ENCODE measurements around the gene SSBP2. TPM values are rescaled to one million over a fixed set of nuclear protein-coding genes. Genes with fewer than 3 reads are reported as not detected.

Gene SSBP2
- total RNA-seq, 2 donors from 2014 or later, result 11.1 to 28.0 TPM

DNA sequence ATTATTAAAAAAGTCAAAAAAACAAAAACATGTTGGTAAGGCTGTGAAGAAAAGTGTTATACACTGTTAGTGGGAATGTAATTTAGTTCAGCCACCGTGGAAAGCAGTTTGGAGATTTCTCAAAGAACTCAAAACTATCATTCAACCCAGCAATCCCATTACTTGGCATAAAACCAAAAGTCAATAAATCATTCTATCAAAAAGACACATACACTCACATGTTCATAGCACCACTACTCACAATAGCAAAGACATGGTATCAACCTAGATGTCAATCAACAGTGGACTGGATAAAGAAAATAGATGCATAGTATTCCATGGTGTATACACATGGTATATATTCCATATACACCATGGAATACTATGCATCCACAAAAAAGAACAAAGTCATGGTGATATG lies 208.7 kb downstream of the SSBP2 start:
- Histone ChIP-seq H3K9ac (ENCODE audit: low read depth in 2 of 2, low read length in 2 of 2) (no peak overlapping the region), H3K27me3 (no peaks in the 10 kb centered on the region), H3K9me3 (no peaks in the 10 kb centered on the region), H3K4me3 (no peak overlapping the region), H3K4me1 (no peaks in the 10 kb centered on the region), H3K27ac (no peak overlapping the region), H3K36me3 (no peaks in the 10 kb centered on the region)
- no peak for DNase-seq
- TF ChIP-seq, protein P1, sequence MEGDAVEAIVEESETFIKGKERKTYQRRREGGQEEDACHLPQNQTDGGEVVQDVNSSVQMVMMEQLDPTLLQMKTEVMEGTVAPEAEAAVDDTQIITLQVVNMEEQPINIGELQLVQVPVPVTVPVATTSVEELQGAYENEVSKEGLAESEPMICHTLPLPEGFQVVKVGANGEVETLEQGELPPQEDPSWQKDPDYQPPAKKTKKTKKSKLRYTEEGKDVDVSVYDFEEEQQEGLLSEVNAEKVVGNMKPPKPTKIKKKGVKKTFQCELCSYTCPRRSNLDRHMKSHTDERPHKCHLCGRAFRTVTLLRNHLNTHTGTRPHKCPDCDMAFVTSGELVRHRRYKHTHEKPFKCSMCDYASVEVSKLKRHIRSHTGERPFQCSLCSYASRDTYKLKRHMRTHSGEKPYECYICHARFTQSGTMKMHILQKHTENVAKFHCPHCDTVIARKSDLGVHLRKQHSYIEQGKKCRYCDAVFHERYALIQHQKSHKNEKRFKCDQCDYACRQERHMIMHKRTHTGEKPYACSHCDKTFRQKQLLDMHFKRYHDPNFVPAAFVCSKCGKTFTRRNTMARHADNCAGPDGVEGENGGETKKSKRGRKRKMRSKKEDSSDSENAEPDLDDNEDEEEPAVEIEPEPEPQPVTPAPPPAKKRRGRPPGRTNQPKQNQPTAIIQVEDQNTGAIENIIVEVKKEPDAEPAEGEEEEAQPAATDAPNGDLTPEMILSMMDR (IDR thresholded peaks at IDR 0.05), result no peak
- intact Hi-C loops (cut with DNase I), result no loop called here

- Histone ChIP-seq H3K27ac (no peak overlapping the region), H3K9me3 (no peaks in the 10 kb centered on the region), H3K4me1 (no peaks in the 10 kb centered on the region), H3K36me3 (no peaks in the 10 kb centered on the region), H3K9ac (ENCODE audit: low read depth in 2 of 2, low read length in 2 of 2) (no peak overlapping the region), H3K4me3 (no peak overlapping the region), H3K27me3 (no peaks in the 10 kb centered on the region)
- intact Hi-C loops (cut with DNase I), result no loop called here
- DNase-seq, result no peak
- TF ChIP-seq, protein P1 (IDR thresholded peaks at IDR 0.05), result no peak
Observed at GRCh38 chr5:81537905-81538547, 212.9 kb downstream of the SSBP2 start.

DNA sequence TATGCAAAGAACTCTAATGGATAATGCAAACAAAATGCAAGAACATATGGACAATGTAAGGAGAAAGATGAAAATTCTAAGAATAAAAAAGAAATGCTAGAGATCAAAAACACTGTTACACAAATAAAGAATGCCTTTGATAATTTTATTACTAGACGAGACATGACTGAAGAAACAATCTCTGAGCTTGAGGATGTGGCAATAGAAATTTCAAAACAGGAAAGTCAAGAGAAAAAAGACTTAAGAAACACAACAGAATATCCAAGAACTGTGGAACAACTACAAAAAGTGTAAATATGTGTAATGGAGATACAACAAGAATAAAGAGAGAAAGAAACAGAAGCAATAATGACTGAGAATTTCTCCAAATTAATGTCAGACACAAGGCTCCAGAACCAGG lies 216.5 kb downstream of the SSBP2 start:
- Histone ChIP-seq H3K9ac (ENCODE audit: low read depth in 2 of 2, low read length in 2 of 2) (no peak overlapping the region), H3K27me3 (no peaks in the 10 kb centered on the region), H3K4me3 (no peak overlapping the region), H3K9me3 (no peaks in the 10 kb centered on the region), H3K36me3 (no peaks in the 10 kb centered on the region), H3K4me1 (no peaks in the 10 kb centered on the region), H3K27ac (no peak overlapping the region)
- DNase-seq, result no peak
- TF ChIP-seq, protein P1 (IDR thresholded peaks at IDR 0.05), result no peak
- intact Hi-C loops (cut with DNase I), result no loop called here

GRCh38 chr5:81533629-81534405 lies 217.1 kb downstream of the SSBP2 start:
- DNase-seq, result no peak
- Histone ChIP-seq H3K27me3 (no peaks in the 10 kb centered on the region), H3K4me1 (no peaks in the 10 kb centered on the region), H3K9me3 (no peaks in the 10 kb centered on the region), H3K27ac (no peak overlapping the region), H3K36me3 (no peaks in the 10 kb centered on the region), H3K9ac (ENCODE audit: low read depth in 2 of 2, low read length in 2 of 2) (no peak overlapping the region), H3K4me3 (no peak overlapping the region)
- intact Hi-C loops (cut with DNase I), result no loop called here
- TF ChIP-seq, protein P1 (IDR thresholded peaks at IDR 0.05), result no peak

DNA sequence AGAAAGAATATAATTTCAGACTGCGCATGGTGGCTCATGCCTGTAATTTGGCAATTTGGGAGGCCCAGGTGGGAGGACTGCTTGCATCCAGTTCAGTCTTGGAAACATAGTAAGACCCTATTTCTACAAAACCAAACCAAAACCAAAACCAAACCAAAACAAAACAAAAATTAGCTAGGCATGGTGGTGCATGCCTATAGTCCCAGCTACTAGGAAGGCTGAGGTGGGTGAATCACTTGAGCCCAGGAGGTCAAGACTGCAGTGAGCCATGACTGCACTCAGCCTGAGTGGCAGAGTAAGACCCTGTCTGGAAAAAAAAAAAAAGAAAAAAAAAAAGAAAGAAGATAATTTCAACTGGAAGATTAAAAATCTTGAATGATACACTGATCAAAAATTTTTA lies 220.0 kb downstream of the SSBP2 start:
- Histone ChIP-seq H3K27ac (no peak overlapping the region), H3K27me3 (no peaks in the 10 kb centered on the region), H3K9ac (ENCODE audit: low read depth in 2 of 2, low read length in 2 of 2) (no peak overlapping the region), H3K9me3 (no peaks in the 10 kb centered on the region), H3K36me3 (no peaks in the 10 kb centered on the region), H3K4me1 (no peaks in the 10 kb centered on the region), H3K4me3 (no peak overlapping the region)
- TF ChIP-seq, protein P1 (IDR thresholded peaks at IDR 0.05), result no peak
- intact Hi-C loops (cut with DNase I), result no loop called here
- DNase-seq, result no peak

Measured in colonic mucosa (tissue), 4 donors.